ENCODE results near the gene FAM181B. TPM values are rescaled to one million over a fixed set of nuclear protein-coding genes. Genes with fewer than 3 reads are reported as not detected.

The FAM181B gene
- total and polyA plus RNA-seq, 2 donors (not counting 1 experiment from before 2014, with no cell fraction given), result not detected

GRCh38 chr11:82730286-82730685 lies 3.4 kb downstream of the FAM181B start:
- no peak overlapping the region for H3K4me3 ChIP-seq (ENCODE audit: control extremely low read depth in 1 of 5, extremely low read depth in 1 of 5, insufficient read depth in 1 of 5, low read depth in 2 of 5, low read length in 4 of 5)
- H3K27ac Mint-ChIP-seq, result no peak overlapping the region
- ATAC-seq (ENCODE audit: low read depth) (no peak), DNase-seq (no peak)
- H2AFZ ChIP-seq (ENCODE audit: insufficient read depth, low read depth, low read length, poor library complexity, severe bottlenecking), result no peak overlapping the region
- no peak overlapping the region for H3K27ac ChIP-seq (ENCODE audit: low read length in 2 of 2)
- no peaks in the 10 kb centered on the region for H4K20me1 ChIP-seq (ENCODE audit: control insufficient read depth, insufficient read depth, low read length, poor library complexity, severe bottlenecking)
- no peaks in the 10 kb centered on the region for H3K36me3 ChIP-seq (replicated peaks in 1 of 2; ENCODE audit: control extremely low read depth in 1 of 2, control insufficient read depth in 1 of 2, extremely low read depth in 1 of 2, insufficient read depth in 2 of 2, low read length in 1 of 2)
- H3K27me3 ChIP-seq (replicated peaks in 1 of 4; ENCODE audit: control extremely low read depth in 1 of 4, control insufficient read depth in 3 of 4, insufficient read depth in 4 of 4, low read length in 3 of 4), result peaks cover 1 to 56% (median 37%) of the 10 kb centered on the region in 4 experiments
- TF ChIP-seq EZH2 (IDR thresholded peaks at IDR 0.05; ENCODE audit: borderline replicate concordance, insufficient read depth, low read depth, low read length, poor library complexity, severe bottlenecking) (no peak), CTCF (IDR thresholded peaks at IDR 0.05) (no peak)
- no peak overlapping the region for H3K9ac ChIP-seq (ENCODE audit: low read length)
- no CpG with 5 or more reads among the region's 4 CpGs for WGBS (ENCODE audit: insufficient coverage)
- no peaks in the 10 kb centered on the region for H3K79me2 ChIP-seq (ENCODE audit: control insufficient read depth, insufficient read depth, low read length)
- H3K4me1 Mint-ChIP-seq, result peaks cover 16% of the 10 kb centered on the region
- peaks cover 69% of the 10 kb centered on the region for H3K27me3 Mint-ChIP-seq
- ChIA-PET CTCF (no interaction called here), POLR2A (no interaction called here)
- peaks cover 10 to 25% of the 10 kb centered on the region in 2 donors for H3K4me1 ChIP-seq (ENCODE audit: control insufficient read depth in 2 of 2, insufficient read depth in 2 of 2, low read length in 2 of 2)
- no peak overlapping the region for H3K4me3 Mint-ChIP-seq
- intact Hi-C loops (cut with micrococcal nuclease), result no loop called here
- H3K9me3 ChIP-seq (ENCODE audit: control extremely low read depth in 1 of 3, control insufficient read depth in 2 of 3, insufficient read depth in 1 of 3, low read length in 2 of 3), result peaks cover 0 to 7% (median 2%) of the 10 kb centered on the region in 3 donors
- no peak overlapping the region for H3K4me2 ChIP-seq (replicated peaks; ENCODE audit: low read depth, low read length, poor library complexity, severe bottlenecking)
- H3K9me3 Mint-ChIP-seq (ENCODE audit: insufficient read depth), result no peaks in the 10 kb centered on the region

- Mint-ChIP-seq H3K27ac (no peak overlapping the region), H3K9me3 (ENCODE audit: insufficient read depth) (no peaks in the 10 kb centered on the region), H3K27me3 (peaks cover 34% of the 10 kb centered on the region), H3K4me3 (no peak overlapping the region), H3K4me1 (no peaks in the 10 kb centered on the region)
- Histone ChIP-seq H3K4me2 (replicated peaks; ENCODE audit: low read depth, low read length, poor library complexity, severe bottlenecking) (no peak overlapping the region), H4K20me1 (ENCODE audit: control insufficient read depth, insufficient read depth, low read length, poor library complexity, severe bottlenecking) (no peaks in the 10 kb centered on the region), H3K79me2 (ENCODE audit: control insufficient read depth, insufficient read depth, low read length) (no peaks in the 10 kb centered on the region), H3K4me1 (ENCODE audit: control insufficient read depth in 2 of 2, insufficient read depth in 2 of 2, low read length in 2 of 2) (no peaks in the 10 kb centered on the region), H3K9me3 (ENCODE audit: control extremely low read depth in 1 of 3, control insufficient read depth in 2 of 3, insufficient read depth in 1 of 3, low read length in 2 of 3) (no peaks in the 10 kb centered on the region), H3K27me3 (replicated peaks in 1 of 4; ENCODE audit: control extremely low read depth in 1 of 4, control insufficient read depth in 3 of 4, insufficient read depth in 4 of 4, low read length in 3 of 4) (peaks cover 0 to 20% (median 5%) of the 10 kb centered on the region in 4 experiments), H3K4me3 (ENCODE audit: control extremely low read depth in 1 of 5, extremely low read depth in 1 of 5, insufficient read depth in 1 of 5, low read depth in 2 of 5, low read length in 4 of 5) (no peak overlapping the region), H2AFZ (ENCODE audit: insufficient read depth, low read depth, low read length, poor library complexity, severe bottlenecking) (no peak overlapping the region), H3K9ac (ENCODE audit: low read length) (no peak overlapping the region), H3K27ac (ENCODE audit: low read length in 2 of 2) (no peak overlapping the region), H3K36me3 (replicated peaks in 1 of 2; ENCODE audit: control extremely low read depth in 1 of 2, control insufficient read depth in 1 of 2, extremely low read depth in 1 of 2, insufficient read depth in 2 of 2, low read length in 1 of 2) (no peaks in the 10 kb centered on the region)
- no peak for TF ChIP-seq CTCF (IDR thresholded peaks at IDR 0.05)
- TF ChIP-seq EZH2 (IDR thresholded peaks at IDR 0.05; ENCODE audit: borderline replicate concordance, insufficient read depth, low read depth, low read length, poor library complexity, severe bottlenecking), result no peak
- WGBS (ENCODE audit: insufficient coverage), result no CpG with 5 or more reads among the region's 5 CpGs
- intact Hi-C loops (cut with micrococcal nuclease), result no loop called here
- ChIA-PET CTCF (interaction anchor here (1.4 kb wide), 1 partner anchor 28 kb away, joined by 4 read pairs; no protein-coding TSS in a partner anchor), POLR2A (no interaction called here)
- DNase-seq, result no peak
- ATAC-seq (ENCODE audit: low read depth), result no peak
Observed at GRCh38 chr11:82724026-82724425, 9.6 kb downstream of the FAM181B start.

Measured in B cell (primary cell).